ENCODE results near the gene APEH.

- TF ChIP-seq POLR2AphosphoS5 (IDR thresholded peaks at IDR 0.05) (peak; percentile 81), CTCF (IDR thresholded peaks at IDR 0.05) (no peak)
Observed at GRCh38 chr3:49723628-49724551, 49.7 kb downstream of the APEH start, which contains the start of gene GMPPB.

Measured in prostate gland (tissue), 2 donors.